Epithelial cell of umbilical artery (primary cell): ENCODE measurements around the gene HSD17B12. TPM values are rescaled to one million over a fixed set of nuclear protein-coding genes. Genes with fewer than 3 reads are reported as not detected.

ENCODE experiments used
- total RNA-seq: library from RNA; depleted of rRNA; stranded (reverse); fragments of >200 nt; gene quantifications from 2 replicates; pipeline ENCODE4 v1.2.3, GENCODE V29; 2014

Gene HSD17B12
- total RNA-seq: 75.4 and 111 TPM in 2 replicates

GRCh38 chr11:43680521-43681400, at the start of gene HSD17B12:
HSD17B12 (plus strand) TSS chr11:43680738; CDS start chr11:43680828, 90 bp downstream.

GRCh38 chr11:43880640-43881159, 200.2 kb downstream of the HSD17B12 start, which contains the start of gene ALKBH3:
ALKBH3 (plus strand) TSS chr11:43880831; CDS start chr11:43882653, 1,822 bp downstream.

Other genes starting within 250 kb of the HSD17B12 start
- gene ALKBH3, start 200.1 kb downstream of the HSD17B12 start, total RNA-seq: 37.4 and 41.2 TPM in 2 replicates